ENCODE measurements around the gene TEX261. TPM values are rescaled to one million over a fixed set of nuclear protein-coding genes. Genes with fewer than 3 reads are reported as not detected.

TEX261 gene
- polyA plus RNA-seq, 1 of the 3 experiments (the other 2 are of a cell fraction): 44.3 TPM

GRCh38 chr2:70943205-70943871, 51.3 kb downstream of the TEX261 start:
- no peak overlapping the region for H3K9ac ChIP-seq
- DNase-seq: no peak
- CTCF ChIA-PET: interaction anchor here (0.6 to 8.6 kb wide), 11 partner anchors 17 to 1263 kb away, joined by 3 to 127 read pairs (median 7); no protein-coding TSS in a partner anchor

More at GRCh38 chr2:70943205-70943871, 51.3 kb downstream of the TEX261 start:
- Histone ChIP-seq H2AFZ (ENCODE audit: low read depth) (no peak overlapping the region), H3K9me2 (no peaks in the 10 kb centered on the region), H3K27ac (ENCODE audit: low read depth in 2 of 2, low read length in 1 of 2) (peak overlapping the region in 1 of 2 experiments; percentile 18; a peak in 1 of 4 replicates), H3K4me2 (no peak overlapping the region), H4K20me1 (ENCODE audit: insufficient read depth) (no peaks in the 10 kb centered on the region), H3K27me3 (ENCODE audit: insufficient read depth) (no peaks in the 10 kb centered on the region), H3K79me2 (ENCODE audit: insufficient read depth) (no peaks in the 10 kb centered on the region), H3K4me1 (ENCODE audit: control insufficient read depth in 1 of 2, insufficient read depth in 2 of 2, low read depth in 1 of 2, low read length in 1 of 2) (peaks cover 5 to 19% of the 10 kb centered on the region in 2 experiments; a peak in 2 of 4 replicates), H3K4me3 (ENCODE audit: low read depth in 2 of 2, low read length in 1 of 2) (no peak overlapping the region), H3K36me3 (replicated peaks in 1 of 2; ENCODE audit: control insufficient read depth in 1 of 2, insufficient read depth in 2 of 2, low read length in 1 of 2) (no peaks in the 10 kb centered on the region), H3K9me3 (no peaks in the 10 kb centered on the region), H3F3A (replicated peaks; ENCODE audit: insufficient read depth) (peaks cover 3% of the 10 kb centered on the region)
- WGBS (ENCODE audit: low lambda C conversion rate): 75% methylated on average over 7 of the region's 11 CpGs
- TF ChIP-seq EZH2phosphoT487 (IDR thresholded peaks at IDR 0.05; ENCODE audit: borderline replicate concordance, low read depth): no peak
- no peak for TF ChIP-seq NRF1 (IDR thresholded peaks at IDR 0.05; ENCODE audit: low read depth, low read length)
- TF ChIP-seq IRF3 (IDR thresholded peaks at IDR 0.05; ENCODE audit: low read depth, low read length): no peak
- TF ChIP-seq TEAD4 (IDR thresholded peaks at IDR 0.05; ENCODE audit: borderline replicate concordance, insufficient read depth): no peak
- TF ChIP-seq YY1 (IDR thresholded peaks at IDR 0.05; ENCODE audit: low read depth): no peak
- no peak for TF ChIP-seq ELF1 (IDR thresholded peaks at IDR 0.05)
- TF ChIP-seq CTCF (IDR thresholded peaks at IDR 0.05): no peak
- no peak for TF ChIP-seq RCOR1 (IDR thresholded peaks at IDR 0.05; ENCODE audit: low read length)
- TF ChIP-seq RXRA (IDR thresholded peaks at IDR 0.05; ENCODE audit: borderline replicate concordance, low read depth): no peak
- no peak for TF ChIP-seq USF1 (IDR thresholded peaks at IDR 0.05; ENCODE audit: borderline replicate concordance, low read depth)
- TF ChIP-seq TCF12 (IDR thresholded peaks at IDR 0.05): no peak
- no peak for TF ChIP-seq CHD2 (IDR thresholded peaks at IDR 0.05; ENCODE audit: low read length, partially characterized antibody)
- no peak for TF ChIP-seq SMC3 (IDR thresholded peaks at IDR 0.05; ENCODE audit: low read depth, low read length)
- TF ChIP-seq NFIC (IDR thresholded peaks at IDR 0.05; ENCODE audit: borderline replicate concordance): no peak
- no peak for TF ChIP-seq MAX (IDR thresholded peaks at IDR 0.05; ENCODE audit: low read depth)
- TF ChIP-seq MEF2A (IDR thresholded peaks at IDR 0.05; ENCODE audit: borderline replicate concordance, low read depth): no peak
- no peak for TF ChIP-seq GATA2 (CRISPR knock-in tag; IDR thresholded peaks at IDR 0.05)
- TF ChIP-seq JUND (IDR thresholded peaks at IDR 0.05): no peak
- POLR2A ChIA-PET: no interaction called here
